NCI-H1092 (cell line): ENCODE results near the gene PVALB.

Experiments used
- DNase-seq: peaks from one replicate; lab custom pipeline; 2025; lab: John Stamatoyannopoulos, UW

PVALB gene

GRCh38 chr22:36816636-36817524 lies at the start of gene PVALB:
Gene PVALB, minus strand, starts transcription at chr22:36817035. Its CDS starts 30 bp downstream, at chr22:36817005.
- DNase-seq: no peak

- no peak for DNase-seq
Measured at GRCh38 chr22:36865346-36865745, 48.5 kb upstream of the PVALB start.

- DNase-seq: no peak
Measured at GRCh38 chr22:36864454-36865215, 47.8 kb upstream of the PVALB start.

GRCh38 chr22:36863979-36864378 lies 47.1 kb upstream of the PVALB start:
- no peak for DNase-seq

GRCh38 chr22:36863281-36863680 lies 46.4 kb upstream of the PVALB start:
- DNase-seq: no peak

- no peak for DNase-seq
Measured at GRCh38 chr22:36862251-36863242, 45.7 kb upstream of the PVALB start.

GRCh38 chr22:36860821-36861659 lies 44.2 kb upstream of the PVALB start, which contains the start of gene NCF4:
Gene NCF4, plus strand, starts transcription at chr22:36861006. Its CDS starts 166 bp downstream, at chr22:36861172.
- no peak for DNase-seq

- no peak for DNase-seq
Measured at GRCh38 chr22:36860438-36860820, 43.6 kb upstream of the PVALB start.

GRCh38 chr22:36860017-36860416 lies 43.2 kb upstream of the PVALB start:
- no peak for DNase-seq

GRCh38 chr22:36858966-36859365 lies 42.1 kb upstream of the PVALB start:
- no peak for DNase-seq

- DNase-seq: no peak
Measured at GRCh38 chr22:36858156-36858555, 41.3 kb upstream of the PVALB start.

GRCh38 chr22:36856792-36857135 lies 39.9 kb upstream of the PVALB start:
- DNase-seq: no peak

- DNase-seq: peak; percentile 80
Measured at GRCh38 chr22:36856121-36856791, 39.4 kb upstream of the PVALB start.

- DNase-seq: no peak
Measured at GRCh38 chr22:36855478-36855877, 38.6 kb upstream of the PVALB start.

- DNase-seq: peak; percentile 50
Measured at GRCh38 chr22:36853407-36854099, 36.7 kb upstream of the PVALB start.

GRCh38 chr22:36852056-36852973 lies 35.5 kb upstream of the PVALB start:
- no peak for DNase-seq

- DNase-seq: no peak
Measured at GRCh38 chr22:36850682-36851081, 33.8 kb upstream of the PVALB start.

- no peak for DNase-seq
Measured at GRCh38 chr22:36850056-36850455, 33.2 kb upstream of the PVALB start.

- DNase-seq: no peak
Measured at GRCh38 chr22:36846949-36847348, 30.1 kb upstream of the PVALB start.
